ENCODE data around the gene KCTD21.
A peak's percentile ranks its signal among the peaks of the same experiment; 100 is the strongest.
"Not testable (repeated sequence)": the region's sequence is repeated elsewhere in the genome, so short reads cannot be mapped to it uniquely, and the experiment has no call there.

KCTD21 gene

DNA sequence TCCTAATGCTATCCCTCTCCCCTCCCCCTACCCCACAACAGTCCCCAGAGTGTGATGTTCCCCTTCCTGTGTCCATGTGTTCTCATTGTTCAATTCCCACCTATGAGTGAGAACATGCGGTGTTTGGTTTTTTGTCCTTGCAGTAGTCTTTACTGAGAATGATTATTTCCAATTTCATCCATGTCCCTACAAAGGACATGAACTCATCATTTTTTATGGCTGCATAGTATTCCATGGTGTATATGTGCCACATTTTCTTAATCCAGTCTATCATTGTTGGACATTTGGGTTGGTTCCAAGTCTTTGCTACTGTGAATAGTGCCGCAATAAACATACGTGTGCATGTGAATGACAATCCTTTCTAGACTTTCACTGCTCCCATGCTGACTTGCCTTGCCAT lies 12.6 kb downstream of the KCTD21 start:
- DNase-seq (ENCODE audit: low spot score), result not testable (repeated sequence)

DNA sequence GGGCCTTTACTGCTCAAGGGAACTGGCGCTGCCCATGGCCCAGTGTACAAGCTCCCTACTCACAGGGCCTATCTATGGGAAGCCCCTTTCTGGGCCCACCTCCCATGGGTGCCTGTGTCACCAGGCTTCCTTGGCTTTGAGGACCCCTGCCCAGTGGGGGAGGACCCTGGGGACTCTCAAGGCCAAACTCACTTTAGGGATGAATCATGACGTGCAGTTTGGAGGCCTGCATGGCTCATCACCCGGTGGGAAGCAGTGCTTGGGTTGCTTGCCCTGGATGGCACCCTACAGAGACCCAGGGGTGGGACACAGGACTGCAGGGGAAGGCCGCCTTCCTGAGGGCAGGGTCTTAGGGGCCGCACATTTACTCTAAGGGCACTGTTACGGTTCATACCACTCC lies 16.5 kb downstream of the KCTD21 start:
- DNase-seq (ENCODE audit: low spot score), result no peak

DNA sequence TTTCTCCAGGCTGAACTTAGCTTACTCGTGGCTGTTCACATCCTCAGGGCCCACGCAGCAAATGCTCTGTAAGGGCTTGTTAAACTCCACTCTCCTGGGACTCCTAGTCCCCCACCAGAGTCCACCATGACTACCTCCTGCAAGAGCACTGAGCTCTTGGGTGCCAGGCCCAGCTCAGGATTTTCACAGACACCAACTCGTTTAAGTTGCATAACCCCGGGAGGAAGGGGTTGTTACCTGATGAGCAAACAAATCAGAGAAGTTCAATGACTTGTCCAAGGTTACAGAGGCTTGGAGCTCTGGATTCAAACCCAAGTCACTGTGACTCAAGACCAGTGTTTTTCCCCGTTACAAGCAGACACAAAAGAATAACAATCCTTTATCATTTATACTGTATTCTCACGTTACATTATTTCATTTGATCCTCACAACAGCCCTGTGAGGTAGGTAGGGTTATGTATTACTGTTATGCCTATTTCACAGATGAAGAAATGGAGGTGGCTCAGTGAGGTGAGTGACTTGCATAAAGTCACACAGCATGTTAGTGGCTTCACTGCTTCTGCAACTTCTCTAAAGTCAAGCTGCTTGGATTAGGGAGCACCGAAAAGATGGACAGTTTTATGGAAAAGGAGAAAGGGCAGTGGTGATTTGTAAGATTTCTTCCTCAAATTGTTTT lies 17.4 kb downstream of the KCTD21 start:
- no peak for DNase-seq (ENCODE audit: low spot score)

DNA sequence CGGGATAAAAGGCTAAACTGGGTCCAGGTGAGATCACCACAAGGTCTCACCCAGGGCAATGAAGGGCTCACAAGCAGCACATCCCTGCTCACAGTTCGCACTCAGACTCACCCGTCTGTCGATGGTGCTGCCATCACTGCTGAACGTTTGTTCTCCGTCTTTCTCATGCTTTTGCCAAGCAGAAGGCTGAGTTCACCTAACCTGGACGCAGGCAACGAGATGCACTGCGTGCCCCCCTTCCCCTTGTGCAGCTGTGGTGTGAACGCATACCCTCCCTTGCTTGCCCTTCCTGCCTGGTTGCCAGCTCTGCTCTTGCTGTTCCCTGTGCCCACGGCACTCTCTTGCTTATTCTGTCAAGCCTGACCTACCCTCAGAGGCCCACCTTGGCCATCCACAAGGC lies 18.0 kb downstream of the KCTD21 start:
- DNase-seq (ENCODE audit: low spot score), result no peak

DNA sequence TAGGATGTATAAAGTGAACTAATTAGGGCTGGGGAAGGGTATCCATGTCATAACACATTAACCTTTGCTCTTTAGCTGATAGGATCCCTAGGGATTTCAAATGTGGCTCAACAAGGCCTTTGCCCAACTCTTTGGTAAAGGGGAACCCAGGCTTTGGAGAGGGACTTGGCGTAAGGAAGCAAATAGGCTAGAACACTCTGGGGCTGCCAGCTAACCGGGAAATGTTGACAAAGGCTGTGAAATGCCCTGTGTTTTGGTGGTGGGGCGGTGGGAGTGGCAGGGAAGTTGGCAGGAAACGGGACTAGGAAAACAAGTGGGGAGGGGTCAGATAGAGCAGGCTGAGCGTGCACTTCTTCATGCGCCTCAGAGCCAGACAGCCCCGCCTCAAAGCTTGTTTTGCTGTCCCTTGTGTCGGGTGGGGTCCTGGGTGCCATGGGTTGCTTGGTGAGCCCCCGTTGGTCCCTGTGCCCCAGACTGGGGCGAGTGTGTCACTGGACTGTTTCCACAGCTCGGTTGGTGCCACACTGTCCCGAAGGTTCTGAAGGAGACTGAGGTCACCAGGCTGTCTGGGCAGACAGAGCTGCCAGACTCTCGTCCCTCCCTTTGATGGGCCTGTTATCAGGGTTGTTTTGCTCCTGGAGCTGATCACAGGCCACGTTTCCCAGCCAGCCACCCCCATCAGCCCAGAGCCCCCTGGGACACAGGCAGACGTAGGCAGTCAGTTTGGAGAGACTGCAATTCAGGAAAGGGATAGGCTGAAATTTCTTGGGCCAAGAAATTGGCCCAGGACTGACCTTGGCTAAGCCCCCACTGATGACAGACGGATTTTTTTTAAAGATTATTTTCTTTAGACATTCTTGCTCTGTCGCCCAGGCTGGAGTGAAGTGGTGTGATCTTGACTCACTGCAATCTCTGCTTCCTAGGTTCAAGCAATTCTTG lies 19.6 kb downstream of the KCTD21 start:
- no peak for DNase-seq (ENCODE audit: low spot score)

DNA sequence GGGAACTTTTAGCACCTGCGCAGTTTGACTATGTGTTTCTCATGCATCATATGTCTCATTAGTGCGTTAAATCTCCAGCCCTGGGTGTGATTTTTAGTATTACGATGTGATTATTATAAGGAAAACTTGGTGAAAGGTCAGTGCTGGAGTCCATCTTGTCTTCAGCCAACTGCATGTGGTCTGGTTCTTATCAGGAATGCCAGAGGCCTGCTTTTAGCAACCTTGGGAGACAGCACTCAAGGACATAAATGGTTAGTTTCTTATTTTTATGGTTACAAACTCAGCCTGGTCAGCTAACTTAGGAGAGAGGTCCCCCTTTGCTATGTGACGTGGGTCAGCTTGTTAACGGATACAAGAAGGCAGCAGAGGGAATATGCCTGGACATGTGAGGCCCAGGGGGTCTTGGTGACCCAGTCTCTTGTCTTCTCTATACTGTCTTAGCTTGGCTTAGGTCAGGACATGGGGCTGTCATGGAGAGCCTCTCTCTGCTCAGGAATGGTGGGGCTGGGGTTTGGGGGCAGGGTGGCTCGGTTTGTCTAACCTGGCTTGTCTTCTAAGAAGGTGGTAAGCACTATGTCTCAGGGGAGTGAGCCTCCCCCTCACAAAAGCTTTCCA lies 21.5 kb downstream of the KCTD21 start:
- DNase-seq (ENCODE audit: low spot score), result no peak

DNA sequence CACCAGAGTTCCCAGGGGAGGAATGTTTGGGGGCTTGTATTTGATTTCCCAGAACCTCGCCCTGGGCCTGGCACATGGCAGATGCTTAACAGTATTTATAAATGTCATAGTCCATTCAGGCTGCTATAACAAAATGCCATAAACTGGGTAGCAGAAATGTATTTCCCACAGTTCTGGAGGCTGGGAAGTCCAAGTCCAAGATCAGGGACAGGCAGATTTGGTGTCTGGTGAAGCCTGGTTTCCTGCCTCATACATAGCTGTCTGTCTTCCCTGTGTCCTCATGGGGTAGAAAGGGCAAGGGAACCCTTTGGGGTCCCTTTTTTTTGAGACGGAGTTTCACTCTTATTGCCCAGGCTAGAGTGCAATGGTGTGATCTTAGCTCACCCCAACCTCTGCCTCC lies 24.0 kb downstream of the KCTD21 start:
- no peak for DNase-seq (ENCODE audit: low spot score)

DNA sequence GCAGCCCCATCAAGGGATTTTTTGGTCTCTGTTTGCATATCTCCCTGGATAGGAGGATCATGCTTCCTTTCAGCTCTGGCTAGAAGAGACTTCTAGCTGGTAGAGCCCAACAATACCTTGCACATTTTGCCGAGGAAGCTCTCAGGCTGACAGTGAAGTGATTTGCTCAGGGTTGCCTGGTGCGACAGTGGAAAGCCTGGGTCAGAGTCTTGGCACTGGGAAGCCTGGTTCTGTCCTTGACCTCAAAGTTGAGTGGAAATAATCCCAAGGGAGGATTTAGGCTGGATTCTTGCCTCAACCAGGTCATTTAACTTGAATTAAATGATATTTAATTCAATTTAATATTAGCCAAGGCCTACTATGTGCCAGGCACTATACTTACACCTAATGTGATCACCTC lies 24.6 kb downstream of the KCTD21 start:
- DNase-seq (ENCODE audit: low spot score), result no peak

DNA sequence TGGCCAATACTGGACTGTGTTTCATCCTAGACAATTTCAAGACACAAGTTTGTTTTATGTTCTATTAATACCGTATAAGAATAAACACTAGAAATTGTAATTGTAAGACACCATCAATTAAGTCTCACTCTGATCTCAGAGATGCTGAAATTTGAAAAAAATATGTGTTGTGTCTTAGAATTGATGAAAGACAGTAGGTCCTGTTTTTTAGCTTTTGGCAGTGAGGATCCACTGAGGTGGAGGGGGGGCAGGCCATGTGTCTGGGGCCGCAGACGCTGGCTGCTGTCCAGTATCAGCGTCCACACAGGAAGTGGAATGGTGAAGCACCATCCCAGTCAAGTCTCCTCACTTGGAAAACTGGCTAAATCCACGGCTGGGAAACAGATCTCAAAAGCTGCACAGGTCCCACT lies 26.5 kb downstream of the KCTD21 start:
- DNase-seq (ENCODE audit: low spot score), result no peak

DNA sequence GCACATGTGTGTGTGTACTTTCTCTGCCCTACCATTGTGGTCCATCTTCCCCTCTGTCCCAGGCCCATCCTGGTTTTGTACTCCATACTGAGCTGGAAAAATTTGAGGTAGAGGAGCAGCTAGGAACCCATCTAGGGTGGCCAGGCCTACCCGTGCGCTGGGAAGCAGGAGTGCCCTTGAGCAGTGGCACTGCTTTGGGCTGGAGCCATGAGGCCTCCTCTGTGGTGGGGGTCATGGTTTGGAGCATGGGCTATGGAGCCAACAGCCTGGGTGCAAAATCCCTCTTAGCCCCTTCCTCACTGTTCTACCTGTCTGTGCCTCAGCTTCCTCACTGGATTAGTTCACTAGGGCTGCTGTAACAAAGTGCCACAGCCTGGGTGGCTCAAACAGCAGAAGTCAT lies 27.1 kb downstream of the KCTD21 start:
- no peak for DNase-seq (ENCODE audit: low spot score)

DNA sequence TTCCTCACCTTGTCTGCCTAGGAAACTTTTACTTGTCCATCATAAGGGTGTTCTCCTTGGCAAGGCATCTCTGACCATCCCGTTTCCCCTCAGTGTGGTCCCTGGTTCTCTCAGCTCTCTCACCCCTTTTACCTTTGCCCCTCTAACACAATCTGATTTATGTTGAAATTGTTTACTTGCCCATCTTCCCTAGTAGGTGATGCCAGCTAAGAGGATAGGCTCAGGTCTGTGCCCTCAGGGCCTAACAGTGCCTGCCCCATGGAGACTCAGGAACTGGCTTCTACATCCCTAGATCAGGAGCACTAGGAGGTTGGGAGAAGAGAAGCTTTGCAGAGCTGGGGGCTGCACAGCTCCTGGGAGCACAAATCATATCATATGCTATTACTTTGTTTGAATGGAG lies 27.9 kb downstream of the KCTD21 start:
- DNase-seq (ENCODE audit: low spot score), result no peak

DNA sequence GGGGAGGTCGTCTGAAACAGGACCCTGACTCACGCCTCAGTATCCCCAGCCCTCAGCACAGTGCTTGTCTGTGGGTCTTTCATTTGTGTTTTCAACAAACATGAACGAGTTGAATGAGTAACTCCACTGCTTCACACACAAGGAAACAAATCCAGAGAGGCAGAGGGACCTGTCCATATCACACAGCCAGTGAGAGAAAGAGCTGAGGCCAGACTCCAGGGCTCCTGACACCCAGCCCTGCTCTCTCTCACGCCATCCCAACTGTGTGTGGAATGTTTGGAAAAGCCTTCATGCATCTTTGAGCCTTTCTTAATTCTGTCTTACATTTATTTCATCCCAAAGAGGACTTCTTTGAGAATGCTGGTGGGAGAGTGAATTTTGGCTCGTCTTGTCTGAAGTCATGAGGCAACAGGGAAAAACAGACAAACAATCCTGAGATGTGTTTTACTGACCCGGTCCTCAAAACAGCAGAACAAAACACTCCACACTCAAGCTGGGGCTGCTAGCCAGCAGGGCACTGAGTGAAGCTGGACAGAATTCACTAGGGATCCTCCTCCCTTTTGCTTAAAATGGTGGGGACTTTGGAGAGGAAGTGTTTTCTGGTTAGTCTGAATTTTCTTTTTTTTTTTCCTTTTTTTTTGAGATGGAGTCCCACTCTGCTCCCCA lies 29.3 kb downstream of the KCTD21 start:
- DNase-seq (ENCODE audit: low spot score), result no peak

DNA sequence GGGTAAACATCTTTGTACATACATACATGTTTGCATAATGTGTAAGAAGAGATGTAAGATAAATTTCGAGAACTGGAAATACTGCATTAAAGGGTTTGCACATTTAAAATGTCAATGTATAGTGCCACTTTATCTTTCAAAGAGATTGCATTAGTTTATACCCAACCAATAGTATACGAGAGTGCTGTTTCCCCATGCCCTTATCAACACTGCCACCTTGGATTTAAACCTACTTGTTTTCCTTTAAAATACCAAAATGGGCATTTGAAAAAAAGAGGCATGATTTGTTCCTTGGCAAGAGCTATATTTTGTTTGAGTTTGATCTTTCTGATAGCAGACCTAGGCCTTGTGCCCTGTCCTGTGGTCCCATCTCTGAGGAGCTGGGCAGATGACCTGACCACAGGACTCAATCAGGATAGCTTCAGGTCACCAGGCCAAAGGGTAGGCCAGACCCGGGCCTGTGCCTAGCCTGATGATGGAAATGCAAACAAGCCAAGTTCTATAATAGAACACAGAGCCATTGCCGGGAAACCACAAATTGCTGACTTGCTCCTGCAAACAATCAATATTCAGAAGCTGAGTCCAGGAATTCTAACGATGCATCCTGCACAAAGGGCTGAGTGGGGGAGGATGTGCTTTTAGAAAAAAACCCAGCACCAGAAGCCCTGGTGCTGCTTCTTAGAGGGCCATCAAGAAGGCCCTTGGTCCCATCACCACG lies 32.1 kb downstream of the KCTD21 start:
- DNase-seq (ENCODE audit: low spot score), result peak; percentile 63

DNA sequence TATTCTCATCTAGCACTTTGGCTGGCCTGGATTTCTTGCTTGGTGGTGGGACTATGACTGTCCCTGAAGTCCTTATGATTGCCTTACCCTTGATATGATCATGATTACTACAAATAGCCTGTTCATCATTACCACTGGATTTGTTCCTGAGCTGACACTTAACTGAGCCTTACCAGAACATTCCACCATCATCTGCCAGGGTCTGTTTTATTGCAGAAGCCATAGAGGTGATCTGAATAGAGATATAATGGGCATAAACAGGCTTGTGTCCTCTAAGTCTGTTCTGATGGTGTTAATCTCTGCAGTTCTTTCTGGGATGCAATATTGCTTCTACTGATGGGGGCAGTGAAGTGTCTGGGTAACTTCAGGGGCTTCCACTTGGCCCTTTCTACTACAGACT lies 36.6 kb downstream of the KCTD21 start:
- DNase-seq (ENCODE audit: low spot score), result no peak

DNA sequence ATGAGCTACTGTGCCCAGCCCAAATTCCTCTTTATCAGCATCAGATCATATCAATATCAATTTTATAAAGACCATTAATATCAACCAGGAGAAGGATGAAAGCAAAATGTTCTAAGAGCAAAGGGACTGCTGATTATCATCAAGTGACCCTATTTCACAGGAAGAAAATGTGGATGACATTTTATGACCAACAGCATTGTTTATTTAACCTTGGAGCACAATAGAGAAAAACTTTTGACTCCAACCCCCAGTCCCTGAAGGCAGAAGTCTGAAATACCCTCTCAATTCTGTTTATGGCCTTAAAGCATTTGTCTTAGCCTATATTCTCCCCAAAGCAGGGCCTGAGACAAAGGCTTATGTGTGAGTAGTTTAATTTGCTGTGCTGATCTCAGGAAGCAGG lies 37.7 kb downstream of the KCTD21 start:
- no peak for DNase-seq (ENCODE audit: low spot score)

DNA sequence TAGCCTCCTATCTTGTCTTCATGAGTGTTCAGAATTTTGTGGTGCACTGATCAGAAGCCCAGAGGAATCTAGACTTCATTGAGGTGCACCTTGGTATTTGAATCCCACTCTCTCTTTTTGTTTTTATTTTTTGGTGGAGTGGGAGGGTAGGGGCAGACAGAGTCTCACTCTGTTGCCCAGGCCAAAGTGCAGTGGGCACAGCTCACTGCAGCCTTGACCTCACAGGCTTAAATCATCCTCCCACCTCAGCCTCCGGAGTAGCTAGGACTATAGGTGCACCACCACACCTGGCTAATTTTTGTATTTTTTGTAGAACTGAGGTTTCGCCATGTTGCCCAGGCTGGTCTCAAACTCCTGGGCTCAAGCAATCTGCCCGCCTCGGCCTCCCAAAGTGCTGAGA lies 38.1 kb downstream of the KCTD21 start:
- DNase-seq (ENCODE audit: low spot score), result no peak

DNA sequence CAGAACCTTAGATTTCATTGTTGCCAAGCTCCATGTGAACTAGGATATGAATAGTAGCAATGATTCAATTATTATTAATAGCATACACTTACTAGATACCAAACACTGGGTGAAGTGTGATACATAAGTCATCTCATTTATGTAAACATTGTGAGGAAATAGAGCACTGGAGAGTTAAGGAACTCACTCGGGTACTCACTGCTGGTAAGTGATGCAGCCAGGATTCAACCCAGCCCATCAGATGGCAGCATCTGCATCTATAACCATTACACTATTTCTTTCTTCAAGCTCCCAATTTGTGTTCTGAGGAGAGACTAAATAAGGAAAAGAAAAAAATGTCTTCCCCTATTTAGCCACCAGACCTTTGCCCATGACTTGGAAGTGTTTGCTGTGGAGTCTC lies 38.8 kb downstream of the KCTD21 start:
- DNase-seq (ENCODE audit: low spot score), result no peak

DNA sequence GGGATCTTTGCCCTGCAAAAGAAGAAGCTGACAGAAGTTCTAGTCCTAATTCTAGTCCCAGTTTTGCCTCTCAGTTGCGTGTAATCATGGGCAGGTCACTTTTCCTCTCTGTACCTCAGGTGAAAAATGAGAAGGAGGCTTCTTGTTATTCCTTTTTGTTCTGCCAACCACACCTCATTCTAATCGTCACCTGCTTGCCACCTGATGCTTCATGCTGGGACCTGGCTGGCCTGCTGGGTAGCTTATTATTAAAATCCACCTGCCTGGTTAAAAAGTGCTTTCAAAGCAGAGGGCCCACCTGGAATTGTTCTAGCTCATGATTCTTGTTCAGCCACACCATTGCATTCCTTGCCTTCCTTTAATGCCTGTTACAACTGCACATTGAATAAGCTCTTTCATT lies 40.6 kb downstream of the KCTD21 start:
- no peak for DNase-seq (ENCODE audit: low spot score)

DNA sequence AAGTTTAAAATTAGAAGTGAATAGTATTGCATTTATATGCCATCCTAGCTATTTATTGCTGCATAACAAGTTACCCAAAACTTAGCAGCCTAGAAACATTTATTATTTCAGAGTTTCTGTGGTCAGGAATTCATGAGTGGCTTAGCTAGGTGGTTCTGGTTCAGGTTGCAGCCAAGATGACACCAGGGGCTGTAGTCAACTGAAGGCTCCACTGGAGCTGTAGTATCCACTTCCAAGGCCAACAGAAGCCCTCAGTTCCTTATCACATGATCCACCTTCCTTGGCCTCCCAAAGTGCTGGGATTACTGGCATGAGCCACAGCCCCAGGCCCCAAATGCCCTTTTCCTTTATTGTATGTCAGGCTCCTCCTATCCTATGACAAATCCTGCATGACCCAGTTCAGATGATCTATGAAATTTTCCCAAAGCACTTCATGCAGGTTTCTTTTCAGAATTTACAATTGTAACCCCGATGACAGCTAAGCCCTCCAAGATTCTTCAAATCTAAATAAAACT lies 42.9 kb downstream of the KCTD21 start:
- DNase-seq (ENCODE audit: low spot score), result no peak

DNA sequence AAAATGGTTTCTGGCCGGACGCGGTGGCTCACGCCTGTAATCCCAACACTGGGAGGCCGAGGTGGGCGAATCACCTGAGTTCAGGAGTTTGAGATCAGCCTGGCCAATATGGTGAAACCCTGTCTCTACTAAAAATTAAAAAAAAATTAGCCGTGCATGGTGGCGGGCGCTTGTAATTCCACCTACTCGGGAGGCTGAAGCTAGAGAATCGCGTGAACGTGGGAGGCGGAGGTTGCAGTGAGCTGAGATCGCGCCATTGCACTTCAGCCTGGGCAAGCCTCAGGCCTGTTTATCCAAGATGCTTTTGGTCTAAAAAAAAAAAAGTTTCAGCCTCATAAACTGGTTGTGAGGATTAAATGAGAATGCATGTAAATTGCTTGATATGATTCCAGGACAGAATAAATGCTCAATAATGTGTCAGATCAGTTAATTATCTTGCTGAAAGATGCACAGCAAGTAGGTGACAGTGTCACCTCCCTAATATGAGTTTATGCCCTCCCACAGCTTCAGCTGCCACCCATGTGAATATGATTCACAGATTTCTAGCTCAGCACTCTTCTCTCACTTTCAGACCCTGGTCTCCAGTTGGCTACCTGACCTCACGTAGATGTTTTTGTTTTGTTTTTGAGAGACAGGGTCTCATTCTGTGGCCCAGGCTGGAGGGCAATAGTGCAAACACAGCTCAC lies 47.9 kb downstream of the KCTD21 start:
- no peak for DNase-seq (ENCODE audit: low spot score)

All from HuH-7.5 (cell line).